ENCODE measurements around the gene CNR2.

CNR2 gene

DNA sequence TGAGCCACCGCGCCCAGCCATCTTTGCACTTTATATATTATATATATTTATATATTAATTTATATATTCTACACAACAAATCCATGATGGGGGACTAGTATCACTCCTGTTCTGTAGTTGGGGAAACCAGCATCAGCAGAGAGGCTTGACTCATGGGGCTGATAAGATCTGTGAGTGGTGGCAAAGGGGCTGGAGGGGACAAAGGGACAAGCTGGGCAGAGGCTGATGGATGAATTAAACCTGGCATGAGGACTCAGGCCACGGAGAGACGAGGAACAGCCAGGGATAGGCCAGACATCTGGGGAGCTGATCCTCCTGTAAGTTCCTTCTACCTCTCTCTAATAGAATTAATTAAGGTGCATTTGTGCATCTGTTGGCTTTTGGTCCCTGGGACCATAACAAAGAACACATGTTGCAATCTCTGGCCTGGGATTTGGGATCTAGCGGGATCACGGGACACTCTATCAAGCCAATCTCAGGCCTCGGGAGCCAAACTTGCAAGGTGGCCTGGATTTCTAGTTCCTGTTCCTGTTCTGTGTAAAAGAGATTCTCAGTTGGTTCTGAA, 7.6 kb downstream of the CNR2 start:
- Histone ChIP-seq H3K9me2 (ENCODE audit: low read depth, low read length) (no peaks in the 10 kb centered on the region), H3K27ac (ENCODE audit: low read depth, low read length, poor library complexity, severe bottlenecking) (peak overlapping the region; percentile 98), H3K9ac (ENCODE audit: low read length) (no peak overlapping the region; the same call in 1 of the 2 replicates), H3K4me2 (ENCODE audit: low read length) (peak overlapping the region; percentile 37; the same call in 1 of the 2 replicates), H3K9me3 (ENCODE audit: low read length) (no peaks in the 10 kb centered on the region), H3K79me2 (ENCODE audit: insufficient read depth, low read length) (0 out of 2 replicates have a peak, but pooled peaks cover 3% of the 10 kb centered on the region), H3F3A (ENCODE audit: insufficient read depth, low read length) (no peaks in the 10 kb centered on the region), H3K36me3 (ENCODE audit: insufficient read depth, low read length) (peaks cover 32% of the 10 kb centered on the region), H3K27me3 (ENCODE audit: insufficient read depth, low read length) (no peaks in the 10 kb centered on the region), H3K4me3 (ENCODE audit: low read depth, low read length, poor library complexity, severe bottlenecking) (no peak overlapping the region), H2AFZ (ENCODE audit: low read length) (no peak overlapping the region), H3K4me1 (ENCODE audit: insufficient read depth, low read length, severe bottlenecking) (peaks cover 79% of the 10 kb centered on the region), H4K20me1 (ENCODE audit: insufficient read depth, low read length) (no peaks in the 10 kb centered on the region)
- TF ChIP-seq CTCF (IDR thresholded peaks at IDR 0.05; ENCODE audit: low read length) (no peak), EZH2 (IDR thresholded peaks at IDR 0.05; ENCODE audit: borderline replicate concordance, low read length) (no peak)

- H3F3A ChIP-seq (ENCODE audit: insufficient read depth, low read length) = no peaks in the 10 kb centered on the region
- H3K27ac ChIP-seq (ENCODE audit: low read depth, low read length, poor library complexity, severe bottlenecking) = peak overlapping the region; percentile 66
- no peaks in the 10 kb centered on the region for H3K9me3 ChIP-seq (ENCODE audit: low read length)
- TF ChIP-seq CTCF (IDR thresholded peaks at IDR 0.05; ENCODE audit: low read length) = no peak
- TF ChIP-seq EZH2 (IDR thresholded peaks at IDR 0.05; ENCODE audit: borderline replicate concordance, low read length) = no peak
- H3K27me3 ChIP-seq (ENCODE audit: insufficient read depth, low read length) = no peaks in the 10 kb centered on the region
- H3K79me2 ChIP-seq (ENCODE audit: insufficient read depth, low read length) = 0 out of 2 replicates have a peak, but pooled peaks cover 3% of the 10 kb centered on the region
- no peak overlapping the region; the same call in 1 of the 2 replicates for H3K4me2 ChIP-seq (ENCODE audit: low read length)
- H3K9ac ChIP-seq (ENCODE audit: low read length) = no peak overlapping the region; the same call in 1 of the 2 replicates
- peaks cover 78% of the 10 kb centered on the region for H3K4me1 ChIP-seq (ENCODE audit: insufficient read depth, low read length, severe bottlenecking)
- no peaks in the 10 kb centered on the region for H3K9me2 ChIP-seq (ENCODE audit: low read depth, low read length)
- H2AFZ ChIP-seq (ENCODE audit: low read length) = no peak overlapping the region
- no peak overlapping the region for H3K4me3 ChIP-seq (ENCODE audit: low read depth, low read length, poor library complexity, severe bottlenecking)
- H3K36me3 ChIP-seq (ENCODE audit: insufficient read depth, low read length) = peaks cover 32% of the 10 kb centered on the region
- H4K20me1 ChIP-seq (ENCODE audit: insufficient read depth, low read length) = no peaks in the 10 kb centered on the region
Observed at GRCh38 chr1:23904748-23905357, 8.3 kb downstream of the CNR2 start.

DNA sequence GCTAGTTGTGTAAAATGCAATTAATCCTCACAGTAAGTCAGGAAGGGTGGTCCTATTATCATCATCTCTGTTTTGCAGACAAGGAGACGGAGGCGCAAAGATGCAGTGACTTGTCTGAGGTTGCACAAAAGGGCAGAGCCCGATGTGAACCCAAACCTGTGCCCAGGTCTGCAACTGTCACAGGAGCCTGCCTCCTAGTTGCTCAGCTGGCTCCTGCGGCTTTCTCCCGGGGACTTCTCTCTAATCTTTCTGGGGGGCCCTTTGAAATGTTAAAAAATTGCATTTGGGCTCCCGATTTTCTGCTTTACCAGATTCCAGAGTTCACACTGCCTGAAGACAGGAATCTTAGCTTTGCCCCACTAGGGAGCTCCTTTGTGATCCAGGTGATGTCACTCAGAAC, 9.4 kb downstream of the CNR2 start:
- Histone ChIP-seq H3K27me3 (ENCODE audit: insufficient read depth, low read length) (no peaks in the 10 kb centered on the region), H3K36me3 (ENCODE audit: insufficient read depth, low read length) (peaks cover 36% of the 10 kb centered on the region), H3K27ac (ENCODE audit: low read depth, low read length, poor library complexity, severe bottlenecking) (peak overlapping the region; percentile 66), H4K20me1 (ENCODE audit: insufficient read depth, low read length) (no peaks in the 10 kb centered on the region), H3K4me1 (ENCODE audit: insufficient read depth, low read length, severe bottlenecking) (peaks cover 77% of the 10 kb centered on the region), H3F3A (ENCODE audit: insufficient read depth, low read length) (no peaks in the 10 kb centered on the region), H3K9me3 (ENCODE audit: low read length) (no peaks in the 10 kb centered on the region), H3K79me2 (ENCODE audit: insufficient read depth, low read length) (0 out of 2 replicates have a peak, but pooled peaks cover 6% of the 10 kb centered on the region), H2AFZ (ENCODE audit: low read length) (no peak overlapping the region), H3K9ac (ENCODE audit: low read length) (no peak overlapping the region), H3K4me2 (ENCODE audit: low read length) (no peak overlapping the region), H3K4me3 (ENCODE audit: low read depth, low read length, poor library complexity, severe bottlenecking) (no peak overlapping the region), H3K9me2 (ENCODE audit: low read depth, low read length) (no peaks in the 10 kb centered on the region)
- no peak for TF ChIP-seq EZH2 (IDR thresholded peaks at IDR 0.05; ENCODE audit: borderline replicate concordance, low read length)
- TF ChIP-seq CTCF (IDR thresholded peaks at IDR 0.05; ENCODE audit: low read length) = no peak
